A549 (cell line): ENCODE measurements around the gene HNRNPH1.
A peak's percentile ranks its signal among the peaks of the same experiment; 100 is the strongest.

ENCODE experiments used
- CEBPB ChIP-seq, 2 experiments: fragments of >200 bp in 1 of 2; sonication (Bioruptor Twin) in 1 of 2; formaldehyde crosslinking in 1 of 2; IDR thresholded peaks; 2 replicates each; pipeline ENCODE4 v1.6.1; 2012 to 2016
- CTCF ChIP-seq: fragments of >200 bp; sonication (Bioruptor Twin); formaldehyde crosslinking; IDR thresholded peaks from 3 replicates; pipeline ENCODE4 v1.5.1; 2016
- ELK1 ChIP-seq: fragments of 150-350 bp; IDR thresholded peaks from 2 replicates; pipeline ENCODE4 v1.6.1; 2014; ENCODE audit warnings: low read depth, mild to moderate bottlenecking, low read length
- EP300 ChIP-seq, 2 experiments: fragments of >200 bp; sonication (Bioruptor Twin); formaldehyde crosslinking; IDR thresholded peaks; 2 replicates in 1 of 2; 3 replicates in 1 of 2; pipeline ENCODE4 v1.6.1; 2016 to 2017
- MAX ChIP-seq: IDR thresholded peaks from 2 replicates; pipeline ENCODE4 v1.6.1; 2012
- NFE2L2 ChIP-seq: fragments of 150-350 bp; conservative IDR thresholded peaks from 2 replicates; pipeline ENCODE4 v1.6.1; 2014; ENCODE audit warnings: low read length
- PBX3 ChIP-seq: IDR thresholded peaks from 2 replicates; pipeline ENCODE4 v1.6.1; 2012
- POLR2A ChIP-seq: IDR thresholded peaks from 2 replicates; pipeline ENCODE4 v1.6.1; 2012; ENCODE audit warnings: mild to moderate bottlenecking, low read length
- POLR2AphosphoS2 ChIP-seq: conservative IDR thresholded peaks from 2 replicates; pipeline ENCODE4 v1.6.1; 2012; ENCODE audit warnings: low read length, improper control_type of control experiment, inconsistent platforms
- REST ChIP-seq: fragments of 200-600 bp; sonication (generic); IDR thresholded peaks from 2 replicates; pipeline ENCODE4 v1.6.1; 2016; ENCODE audit warnings: antibody characterized with exemption, mild to moderate bottlenecking, moderate library complexity
- SMC3 ChIP-seq: fragments of >200 bp; sonication (Bioruptor Twin); formaldehyde crosslinking; IDR thresholded peaks from 3 replicates; pipeline ENCODE4 v1.6.1; 2018; ENCODE audit warnings: inconsistent platforms
- ZC3H11A ChIP-seq: fragments of 450-650 bp; IDR thresholded peaks from 2 replicates; pipeline ENCODE4 v1.6.1; 2014; ENCODE audit warnings: antibody characterized with exemption, mild to moderate bottlenecking
- TF ChIP-seq, protein P1 (sequence below): fragments of 450-650 bp; IDR thresholded peaks from 2 replicates; pipeline ENCODE4 v1.6.1; 2014; ENCODE audit warnings: antibody characterized with exemption

DNA sequence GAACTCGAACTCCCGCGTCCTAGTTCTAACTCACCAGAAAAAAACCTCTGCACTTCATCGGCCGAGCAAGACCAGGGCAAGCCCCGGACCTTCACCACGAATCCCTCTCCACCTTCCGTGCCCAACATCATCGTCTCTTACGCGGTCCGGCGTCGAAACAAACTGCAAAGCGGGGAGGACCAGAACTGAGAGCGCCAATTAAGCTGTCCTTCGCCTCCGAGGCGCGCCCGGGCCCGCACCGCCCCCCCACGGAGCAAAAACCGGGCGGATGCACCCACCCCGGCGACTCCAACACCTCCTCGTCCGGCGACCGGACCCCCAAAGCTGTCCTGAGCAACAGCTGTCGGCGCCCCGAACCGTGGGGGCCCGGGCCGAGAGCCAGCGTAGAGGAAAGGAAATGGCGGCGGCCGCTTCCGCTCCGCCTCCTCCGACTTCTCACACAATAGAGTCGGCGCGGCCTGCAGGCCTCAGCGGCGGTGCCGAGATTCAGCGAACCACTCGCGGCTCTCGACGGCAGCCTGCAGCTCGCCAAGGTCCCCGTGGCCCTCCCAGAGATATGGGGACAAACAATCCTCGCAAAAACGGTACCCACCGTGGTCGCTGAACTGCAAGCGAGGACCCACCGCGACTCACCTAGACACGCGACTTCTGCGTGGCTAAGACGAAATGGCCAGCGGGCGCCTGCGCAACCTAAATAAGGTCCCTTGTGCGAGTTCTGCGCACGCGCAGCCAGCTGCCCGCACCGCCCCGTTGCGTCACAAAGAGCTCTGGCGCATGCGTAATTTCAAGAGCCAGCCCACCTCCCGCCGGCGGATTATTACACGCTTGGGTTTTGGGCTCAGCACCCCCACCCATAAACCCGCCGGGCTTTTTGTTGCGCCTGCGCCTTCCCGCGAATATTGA lies at the start of gene HNRNPH1:
- TF ChIP-seq EP300 (IDR thresholded peaks at IDR 0.05) (no peak), PBX3 (peak; percentile 81), CTCF (peak; percentile 34), POLR2A (peak; percentile 100), MAX (peak; percentile 90), POLR2AphosphoS2 (no peak), SMC3 (no peak), ELK1 (no peak), NFE2L2 (no peak), CEBPB (IDR thresholded peaks at IDR 0.05) (peak; percentile 46 to 82; a peak in 3 of 4 replicates), ZC3H11A (no peak), REST (peak; percentile 50; the same call in 1 of the 2 replicates)
- TF ChIP-seq, protein P1, sequence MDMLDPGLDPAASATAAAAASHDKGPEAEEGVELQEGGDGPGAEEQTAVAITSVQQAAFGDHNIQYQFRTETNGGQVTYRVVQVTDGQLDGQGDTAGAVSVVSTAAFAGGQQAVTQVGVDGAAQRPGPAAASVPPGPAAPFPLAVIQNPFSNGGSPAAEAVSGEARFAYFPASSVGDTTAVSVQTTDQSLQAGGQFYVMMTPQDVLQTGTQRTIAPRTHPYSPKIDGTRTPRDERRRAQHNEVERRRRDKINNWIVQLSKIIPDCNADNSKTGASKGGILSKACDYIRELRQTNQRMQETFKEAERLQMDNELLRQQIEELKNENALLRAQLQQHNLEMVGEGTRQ: no peak
